Activated CD8-positive, alpha-beta T cell treated with anti-CD3 and anti-CD28 coated beads, Interleukin-2, amount 10 ng/mL, durations not matched to agents 7 days and 5 days (primary cell): ENCODE measurements around the gene AAGAB. TPM values are rescaled to one million over a fixed set of nuclear protein-coding genes. Genes with fewer than 3 reads are reported as not detected.

ENCODE experiments used
- ATAC-seq: fragments of 150-1000 bp; cut with Tn5 transposase; one replicate; pipeline ENCODE4 v1.10.0; 2021; ENCODE audit warnings: moderate library complexity
- CTCF ChIA-PET: fragments of 350-600 bp; sonication (Branson Sonifier 250); formaldehyde crosslinking; loops from one replicate; lab custom pipeline; 2021; ENCODE audit warnings: antibody characterized with exemption; lab: Charles Lee
- POLR2A ChIA-PET: fragments of 350-600 bp; sonication (Branson Sonifier 250); formaldehyde crosslinking; loops from one replicate; lab custom pipeline; 2021; ENCODE audit warnings: antibody characterized with exemption; lab: Charles Lee
- DNase-seq: peaks from one replicate; pipeline ENCODE4 v3.0.0-alpha.2; 2020
- H3K27ac Mint-ChIP-seq: one replicate; pipeline ENCODE4 v1.8.0; 2021; ENCODE audit warnings: mild to moderate bottlenecking, mixed read lengths
- H3K27me3 Mint-ChIP-seq: one replicate; pipeline ENCODE4 v1.8.0; 2021; ENCODE audit warnings: low read depth, mixed read lengths
- H3K36me3 Mint-ChIP-seq: one replicate; pipeline ENCODE4 v1.8.0; 2021; ENCODE audit warnings: low read depth, mixed read lengths
- H3K4me1 Mint-ChIP-seq: one replicate; pipeline ENCODE4 v1.8.0; 2021; ENCODE audit warnings: low read depth, mixed read lengths
- H3K4me3 Mint-ChIP-seq: one replicate; pipeline ENCODE4 v1.8.0; 2021; ENCODE audit warnings: mild to moderate bottlenecking, mixed read lengths
- H3K9me3 Mint-ChIP-seq: one replicate; pipeline ENCODE4 v1.8.0; 2022; ENCODE audit warnings: mixed read lengths; ENCODE audit not compliant: insufficient read depth
- total RNA-seq, 2 experiments: library from RNA; stranded (reverse); gene quantifications; one replicate each; pipeline ENCODE4 v1.2.3, GENCODE V29; 2021

AAGAB gene
- total RNA-seq, 2 experiments from 2014 or later = 57.2 TPM

DNA sequence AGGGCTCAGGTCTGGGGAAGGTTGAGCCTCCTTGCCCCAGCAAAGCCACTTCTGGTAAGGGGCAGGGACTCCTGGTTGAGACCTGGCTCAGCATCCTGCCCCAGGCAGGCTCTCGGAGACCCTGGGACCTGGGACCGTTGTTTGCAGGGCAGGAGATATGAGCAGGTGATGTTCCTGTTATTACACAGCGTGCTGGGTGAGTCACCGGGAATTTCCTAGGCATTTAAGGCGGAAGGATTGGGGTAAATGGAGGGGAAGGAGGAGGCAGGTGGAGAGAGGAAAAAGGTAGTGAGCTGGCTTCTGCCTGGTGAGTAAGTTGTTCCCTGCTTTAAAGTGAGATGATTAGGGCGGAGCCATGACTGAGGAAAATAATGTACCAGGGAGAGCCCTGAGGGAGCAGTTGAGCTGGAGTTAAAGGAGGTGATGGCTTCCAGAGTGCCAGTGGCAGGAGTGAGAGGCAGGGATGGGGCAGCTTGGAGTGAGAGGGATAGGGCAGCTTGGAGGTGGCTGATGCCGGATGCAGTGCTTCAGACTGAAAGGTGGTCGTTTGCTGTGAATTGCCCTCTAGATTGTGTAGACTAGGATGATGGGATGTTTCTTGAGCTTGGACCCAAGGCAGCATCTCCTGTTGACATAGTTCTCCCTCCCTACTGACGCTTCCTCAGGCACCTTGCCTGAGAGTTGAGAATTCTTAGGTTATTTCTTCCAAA is 79.4 kb downstream of the AAGAB start:
- DNase-seq = no peak
- CTCF ChIA-PET = interaction anchor here (1.6 kb wide), 1 partner anchor 129 kb away, joined by 4 read pairs; no protein-coding TSS in a partner anchor
- POLR2A ChIA-PET = no interaction called here
- H3K9me3 Mint-ChIP-seq = no peaks in the 10 kb centered on the region
- peaks cover 34% of the 10 kb centered on the region for H3K4me1 Mint-ChIP-seq
- peaks cover 52% of the 10 kb centered on the region for H3K36me3 Mint-ChIP-seq
- H3K4me3 Mint-ChIP-seq = no peak overlapping the region
- H3K27ac Mint-ChIP-seq = no peak overlapping the region
- ATAC-seq = no peak
- H3K27me3 Mint-ChIP-seq = no peaks in the 10 kb centered on the region

DNA sequence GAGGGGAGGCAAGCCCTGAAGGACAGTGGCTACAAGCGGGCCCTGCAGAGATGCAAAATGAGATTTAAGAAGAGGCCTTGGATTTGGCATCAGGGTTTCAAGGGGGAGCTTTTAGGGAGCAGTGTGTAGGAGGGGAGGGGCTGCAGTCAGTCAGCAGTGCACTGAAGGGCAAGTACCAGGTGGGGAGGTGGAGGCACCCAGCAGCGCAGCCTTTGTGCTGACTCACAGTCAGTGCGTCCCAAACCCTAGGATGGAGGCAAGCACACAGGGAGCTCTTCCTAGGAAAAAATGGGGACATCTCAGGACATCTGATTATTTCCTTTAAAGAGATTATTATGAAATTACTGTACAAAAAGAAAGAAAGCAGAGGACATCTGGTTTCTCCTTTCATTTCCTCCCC is 80.0 kb downstream of the AAGAB start:
- Mint-ChIP-seq H3K9me3 (no peaks in the 10 kb centered on the region), H3K36me3 (peaks cover 52% of the 10 kb centered on the region), H3K27me3 (no peaks in the 10 kb centered on the region), H3K27ac (no peak overlapping the region), H3K4me1 (peaks cover 31% of the 10 kb centered on the region), H3K4me3 (no peak overlapping the region)
- ATAC-seq (no peak), DNase-seq (no peak)
- CTCF ChIA-PET = interaction anchor here (1.6 kb wide), 1 partner anchor 130 kb away, joined by 4 read pairs; no protein-coding TSS in a partner anchor
- POLR2A ChIA-PET = interaction anchor here (0.7 kb wide), 1 partner anchor 14 kb away, joined by 3 read pairs; no protein-coding TSS in a partner anchor

DNA sequence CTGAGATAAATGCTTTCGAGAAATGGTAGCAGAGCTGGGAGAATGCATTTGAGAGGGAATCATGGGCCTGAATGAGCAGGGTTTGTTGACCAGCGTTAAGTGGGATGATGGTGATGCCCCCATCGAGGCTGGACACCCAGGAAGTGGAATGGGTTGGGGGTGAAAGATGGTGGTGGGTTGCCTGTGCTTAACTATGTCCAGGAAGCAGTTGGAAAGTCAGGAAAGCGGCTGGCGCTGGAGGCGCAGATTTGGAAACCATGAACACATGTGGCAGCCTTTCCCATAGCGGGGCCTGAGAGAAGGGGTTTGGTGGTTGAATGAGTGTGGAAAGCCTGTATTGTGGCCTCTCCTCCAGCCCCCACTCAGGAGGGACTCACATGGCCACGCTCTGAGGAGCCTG is 80.7 kb downstream of the AAGAB start:
- CTCF ChIA-PET = interaction anchor here (1.6 kb wide), 1 partner anchor 130 kb away, joined by 4 read pairs; no protein-coding TSS in a partner anchor
- Mint-ChIP-seq H3K4me3 (no peak overlapping the region), H3K9me3 (no peaks in the 10 kb centered on the region), H3K36me3 (peaks cover 51% of the 10 kb centered on the region), H3K27me3 (no peaks in the 10 kb centered on the region), H3K27ac (no peak overlapping the region), H3K4me1 (peaks cover 30% of the 10 kb centered on the region)
- no peak for ATAC-seq
- no peak for DNase-seq
- POLR2A ChIA-PET = interaction anchor here (0.7 kb wide), 1 partner anchor 15 kb away, joined by 3 read pairs; no protein-coding TSS in a partner anchor

DNA sequence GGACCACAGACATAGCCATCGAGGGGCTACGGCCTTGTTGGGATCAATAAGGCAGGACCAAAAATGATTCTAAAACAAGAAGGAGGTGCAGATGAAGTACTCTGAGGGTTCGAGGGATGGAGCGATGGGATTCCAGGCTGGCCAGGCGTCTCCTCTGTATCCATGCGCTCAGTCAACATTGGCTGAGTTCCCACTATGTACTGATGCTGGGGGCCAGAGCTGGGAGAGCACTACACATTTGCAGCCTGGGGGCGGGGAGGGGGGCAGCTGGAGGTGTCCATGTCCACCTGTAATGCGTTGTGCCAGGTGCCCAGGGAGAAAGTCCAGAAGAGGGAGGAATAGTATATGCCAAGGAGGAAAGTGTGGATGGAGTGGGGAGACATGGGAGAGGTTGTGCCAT is 81.5 kb downstream of the AAGAB start:
- H3K4me1 Mint-ChIP-seq = peaks cover 30% of the 10 kb centered on the region
- H3K27me3 Mint-ChIP-seq = no peaks in the 10 kb centered on the region
- CTCF ChIA-PET = no interaction called here
- no peak overlapping the region for H3K4me3 Mint-ChIP-seq
- no peaks in the 10 kb centered on the region for H3K9me3 Mint-ChIP-seq
- POLR2A ChIA-PET = no interaction called here
- peaks cover 57% of the 10 kb centered on the region for H3K36me3 Mint-ChIP-seq
- DNase-seq (no peak), ATAC-seq (no peak)
- peak overlapping the region; percentile 22 for H3K27ac Mint-ChIP-seq

DNA sequence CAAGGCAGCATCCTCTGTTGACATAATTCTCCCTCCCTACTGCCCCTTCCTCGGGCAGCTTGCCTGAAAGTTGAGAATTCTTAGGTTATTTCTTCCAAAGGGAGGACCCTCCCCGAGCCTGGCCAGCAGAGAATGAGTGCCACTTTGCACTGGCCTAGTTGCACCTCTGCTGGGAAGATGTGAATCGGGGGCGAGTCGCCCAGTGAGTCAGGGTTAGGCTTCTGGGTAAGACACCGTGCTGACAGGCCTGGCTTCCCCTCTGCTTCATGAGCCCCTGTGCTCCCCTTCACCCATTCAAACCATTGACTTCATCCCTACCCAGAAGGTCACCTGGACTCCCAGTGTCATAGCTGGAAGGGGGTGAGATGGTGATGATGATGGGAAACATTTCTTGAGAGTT is 82.3 kb downstream of the AAGAB start:
- H3K4me1 Mint-ChIP-seq = peaks cover 30% of the 10 kb centered on the region
- H3K4me3 Mint-ChIP-seq = no peak overlapping the region
- POLR2A ChIA-PET = interaction anchor here (1.0 kb wide), 1 partner anchor 17 kb away, joined by 4 read pairs; no protein-coding TSS in a partner anchor
- peaks cover 61% of the 10 kb centered on the region for H3K36me3 Mint-ChIP-seq
- DNase-seq (no peak), ATAC-seq (no peak)
- no peaks in the 10 kb centered on the region for H3K9me3 Mint-ChIP-seq
- H3K27me3 Mint-ChIP-seq = no peaks in the 10 kb centered on the region
- H3K27ac Mint-ChIP-seq = no peak overlapping the region
- CTCF ChIA-PET = interaction anchor here (0.8 kb wide), 1 partner anchor 24 kb away, joined by 3 read pairs; no protein-coding TSS in a partner anchor

DNA sequence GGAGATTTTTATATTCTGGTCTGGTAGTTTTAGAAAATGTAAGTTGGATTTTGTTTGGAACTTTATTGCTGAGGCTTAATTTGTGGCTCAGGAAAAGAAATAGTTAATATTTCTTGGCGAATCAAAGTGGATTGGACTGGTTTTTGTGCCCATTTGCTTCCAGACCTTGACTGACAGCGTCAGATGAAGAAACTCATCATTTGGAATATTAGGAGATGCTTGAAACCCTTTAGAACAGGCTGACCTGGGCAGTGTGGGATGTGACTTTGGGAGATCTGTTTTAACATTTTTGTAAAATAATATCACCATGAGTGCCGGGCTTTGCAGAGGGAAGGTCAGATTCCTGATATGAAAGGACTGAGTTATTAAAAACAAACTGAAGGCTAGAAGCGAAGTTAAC is 83.0 kb downstream of the AAGAB start:
- POLR2A ChIA-PET = interaction anchor here (1.0 kb wide), 1 partner anchor 16 kb away, joined by 4 read pairs; no protein-coding TSS in a partner anchor
- peaks cover 28% of the 10 kb centered on the region for H3K4me1 Mint-ChIP-seq
- peaks cover 60% of the 10 kb centered on the region for H3K36me3 Mint-ChIP-seq
- CTCF ChIA-PET = interaction anchor here (0.8 kb wide), 1 partner anchor 24 kb away, joined by 3 read pairs; no protein-coding TSS in a partner anchor
- no peaks in the 10 kb centered on the region for H3K9me3 Mint-ChIP-seq
- H3K27me3 Mint-ChIP-seq = no peaks in the 10 kb centered on the region
- ATAC-seq = no peak
- H3K4me3 Mint-ChIP-seq = no peak overlapping the region
- no peak for DNase-seq
- no peak overlapping the region for H3K27ac Mint-ChIP-seq

DNA sequence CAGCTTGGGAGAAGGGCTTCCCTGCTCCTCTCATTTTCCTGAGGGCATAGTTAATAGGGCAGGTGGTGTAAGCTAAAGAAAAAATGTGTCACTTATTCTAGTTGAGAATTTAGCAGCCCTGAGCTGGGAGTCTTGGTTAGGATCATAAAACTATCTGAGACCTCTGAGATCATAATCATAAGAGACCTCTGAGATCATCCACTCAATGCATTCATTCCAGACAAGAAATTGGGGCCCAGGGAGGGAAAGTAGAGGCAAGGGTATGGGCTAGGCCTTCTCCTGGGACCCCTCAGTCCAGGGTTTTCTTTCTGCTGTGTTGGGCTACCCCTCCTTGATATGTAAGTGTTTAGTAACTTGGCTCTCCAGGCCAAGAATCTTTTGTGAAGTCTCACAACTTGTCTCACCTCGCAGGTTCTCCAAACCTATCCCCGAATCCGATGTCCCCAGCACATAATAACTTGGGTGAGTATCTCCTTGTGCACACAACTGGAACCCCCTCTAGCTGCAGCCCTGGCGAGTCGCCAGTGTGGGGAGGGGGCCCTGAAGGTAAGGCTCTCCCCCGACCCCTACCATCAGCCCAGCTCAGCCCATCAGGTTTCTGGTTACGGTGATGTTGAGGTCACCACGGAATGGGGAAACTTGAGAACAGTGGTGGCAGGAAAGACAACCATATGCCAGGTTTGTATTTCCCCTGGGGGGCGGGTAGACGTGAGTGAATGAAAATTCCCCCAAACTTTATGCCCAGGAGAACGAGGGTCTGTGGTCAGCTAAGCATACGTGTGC is 84.1 kb downstream of the AAGAB start:
- ATAC-seq (no peak), DNase-seq (no peak)
- H3K9me3 Mint-ChIP-seq = no peaks in the 10 kb centered on the region
- ChIA-PET POLR2A (no interaction called here), CTCF (no interaction called here)
- no peak overlapping the region for H3K4me3 Mint-ChIP-seq
- H3K36me3 Mint-ChIP-seq = peaks cover 58% of the 10 kb centered on the region
- H3K4me1 Mint-ChIP-seq = peaks cover 18% of the 10 kb centered on the region
- no peak overlapping the region for H3K27ac Mint-ChIP-seq
- no peaks in the 10 kb centered on the region for H3K27me3 Mint-ChIP-seq

DNA sequence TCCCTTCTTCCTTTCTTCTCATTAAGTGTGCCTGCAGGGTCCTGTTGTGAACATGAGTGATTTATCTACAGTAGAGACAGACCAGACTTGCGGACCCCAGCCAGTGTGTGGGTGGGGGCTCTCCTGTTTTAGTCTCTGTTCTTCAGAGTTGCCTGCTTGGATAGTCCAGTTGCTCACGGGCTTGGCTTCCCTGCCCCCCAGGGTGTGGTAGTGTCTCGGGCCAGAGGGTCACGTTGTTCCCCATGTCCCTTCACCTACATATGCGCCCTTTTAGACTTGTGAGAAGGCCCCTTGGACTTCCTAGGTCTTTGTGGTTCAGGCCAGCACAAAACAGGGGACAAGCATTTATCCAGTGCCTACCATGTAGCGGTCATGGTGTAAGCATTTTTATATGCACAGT is 85.8 kb downstream of the AAGAB start:
- Mint-ChIP-seq H3K9me3 (no peaks in the 10 kb centered on the region), H3K4me1 (peaks cover 6% of the 10 kb centered on the region), H3K27ac (no peak overlapping the region), H3K27me3 (no peaks in the 10 kb centered on the region), H3K36me3 (peaks cover 56% of the 10 kb centered on the region), H3K4me3 (no peak overlapping the region)
- no peak for ATAC-seq
- POLR2A ChIA-PET = interaction anchor here (1.6 kb wide), 1 partner anchor 20 kb away, joined by 4 read pairs; no protein-coding TSS in a partner anchor
- CTCF ChIA-PET = no interaction called here
- no peak for DNase-seq

DNA sequence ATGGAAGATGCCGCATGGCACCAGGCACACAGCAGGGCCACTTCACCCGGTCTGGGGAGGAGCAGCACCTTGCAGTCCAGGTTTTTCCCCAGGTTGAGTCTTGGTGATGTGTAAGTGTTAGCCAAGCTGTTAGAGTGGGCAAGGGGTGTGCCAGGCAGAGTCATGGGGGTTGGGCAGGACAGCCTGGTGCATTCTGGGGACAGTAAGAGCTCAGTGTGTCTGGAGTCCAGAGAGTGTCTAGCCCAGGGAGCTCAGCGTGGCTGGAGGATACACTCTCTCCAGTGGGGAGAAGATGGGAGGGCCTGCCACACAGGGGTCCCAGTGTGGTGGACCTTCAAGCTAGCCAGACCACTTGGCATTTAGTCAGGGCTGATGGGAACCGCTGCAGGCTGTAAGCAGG is 87.4 kb downstream of the AAGAB start:
- DNase-seq = no peak

DNA sequence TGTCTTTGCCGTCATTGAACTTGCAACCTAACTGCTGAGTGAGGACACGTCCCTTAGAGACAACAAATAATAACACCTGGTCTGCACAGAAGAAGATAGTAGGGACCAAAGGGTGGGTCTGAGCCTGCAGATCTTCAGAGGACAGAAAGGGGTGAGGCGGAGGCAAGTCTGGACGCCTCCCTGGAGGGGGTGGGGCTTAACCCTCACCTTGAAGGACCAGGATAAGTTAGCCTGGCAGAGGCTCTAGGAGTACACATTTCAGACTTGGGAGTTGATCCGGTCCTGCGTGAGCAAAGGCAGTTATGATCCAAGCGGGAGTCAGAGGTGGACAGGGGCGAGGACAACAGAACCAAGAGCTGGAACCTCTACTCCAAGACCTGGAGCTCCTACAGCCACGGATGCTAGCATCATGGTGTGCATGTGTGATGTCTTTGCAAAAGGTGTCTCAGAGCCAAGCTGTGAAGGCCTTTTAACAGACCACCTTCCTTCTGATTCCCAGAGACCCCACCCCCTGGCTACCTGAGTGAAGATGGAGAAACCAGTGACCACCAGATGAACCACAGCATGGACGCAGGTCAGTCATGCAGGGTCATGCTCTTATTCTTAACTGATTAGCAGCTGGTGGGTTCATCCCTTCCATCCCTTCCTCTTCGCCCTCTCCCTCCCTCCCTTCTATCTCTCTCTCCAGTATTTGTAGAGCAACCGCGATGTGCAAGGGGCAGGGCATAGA is 88.0 kb downstream of the AAGAB start:
- no peaks in the 10 kb centered on the region for H3K4me1 Mint-ChIP-seq
- DNase-seq (no peak), ATAC-seq (no peak)
- no peaks in the 10 kb centered on the region for H3K9me3 Mint-ChIP-seq
- POLR2A ChIA-PET = no interaction called here
- CTCF ChIA-PET = no interaction called here
- peaks cover 43% of the 10 kb centered on the region for H3K36me3 Mint-ChIP-seq
- no peaks in the 10 kb centered on the region for H3K27me3 Mint-ChIP-seq
- H3K27ac Mint-ChIP-seq = peak overlapping the region; percentile 32
- no peak overlapping the region for H3K4me3 Mint-ChIP-seq

More for the DNA sequence above, 87.4 kb downstream of the AAGAB start:
- Mint-ChIP-seq H3K4me1 (no peaks in the 10 kb centered on the region), H3K27me3 (no peaks in the 10 kb centered on the region), H3K27ac (peak overlapping the region; percentile 32), H3K36me3 (peaks cover 46% of the 10 kb centered on the region), H3K9me3 (no peaks in the 10 kb centered on the region), H3K4me3 (no peak overlapping the region)
- CTCF ChIA-PET = no interaction called here
- no peak for ATAC-seq
- POLR2A ChIA-PET = interaction anchor here (1.6 kb wide), 1 partner anchor 19 kb away, joined by 4 read pairs; no protein-coding TSS in a partner anchor
